ENCODE measurements around the gene SAMSN1.

SAMSN1 gene

DNA sequence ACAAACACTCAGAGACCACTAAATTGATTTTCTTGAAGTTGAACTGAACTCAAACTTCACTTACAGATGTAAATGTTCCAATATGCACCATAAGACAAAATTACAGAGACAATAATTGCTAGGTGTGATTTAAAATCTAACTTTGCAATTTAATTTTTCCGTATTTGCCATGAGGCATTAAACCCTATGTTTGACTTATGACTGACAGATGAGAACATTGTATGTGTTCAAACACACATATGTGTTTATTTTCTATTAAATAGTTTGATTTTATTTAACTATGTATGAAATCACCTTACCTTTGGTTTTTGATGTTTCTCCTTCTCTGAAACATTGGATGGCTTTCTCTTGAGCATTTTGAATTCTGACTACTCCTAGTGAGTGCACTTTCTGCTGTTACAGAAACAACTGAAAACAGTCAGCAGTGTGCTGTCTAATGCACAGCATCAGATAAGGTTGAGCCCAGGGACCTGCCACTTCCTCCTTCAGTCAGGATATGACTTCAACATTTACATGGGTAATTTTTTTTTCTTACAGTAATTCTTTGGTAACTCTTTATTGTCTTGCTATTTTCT, at the start of gene SAMSN1:
SAMSN1 (minus strand) TSS at position 410 of the 575 bp plus-strand sequence; CDS start at position 356, 54 bp downstream.
- peak; percentile 91 for ATAC-seq

GRCh38 chr21:14595449-14595848, 49.3 kb upstream of the SAMSN1 start:
- ATAC-seq (no peak), DNase-seq (no peak)

More for the DNA sequence above, at the start of gene SAMSN1:
- DNase-seq: peak; percentile 56

- ATAC-seq (no peak), DNase-seq (no peak)
These were observed 48.9 kb upstream of the SAMSN1 start for GRCh38 chr21:14594967-14595366.

DNA sequence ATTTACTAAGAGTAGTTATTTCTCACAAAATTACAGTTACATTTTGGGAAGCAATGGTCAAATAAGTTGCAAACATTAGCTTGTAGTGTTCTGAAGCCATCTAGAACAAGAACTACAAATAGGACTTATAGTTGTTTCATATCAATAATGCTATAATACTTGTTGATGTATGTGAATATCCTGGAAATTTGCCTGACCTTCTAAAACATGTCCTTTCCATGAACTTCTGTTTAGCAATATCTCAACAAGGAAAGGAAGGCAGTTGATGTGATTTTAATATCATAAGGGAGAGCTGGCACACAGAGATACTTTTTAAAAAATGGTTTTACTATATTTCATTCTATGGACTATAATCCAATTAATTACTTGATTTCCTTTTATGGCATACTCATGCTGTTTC, 47.1 kb upstream of the SAMSN1 start:
- ATAC-seq (no peak), DNase-seq (no peak)

DNA sequence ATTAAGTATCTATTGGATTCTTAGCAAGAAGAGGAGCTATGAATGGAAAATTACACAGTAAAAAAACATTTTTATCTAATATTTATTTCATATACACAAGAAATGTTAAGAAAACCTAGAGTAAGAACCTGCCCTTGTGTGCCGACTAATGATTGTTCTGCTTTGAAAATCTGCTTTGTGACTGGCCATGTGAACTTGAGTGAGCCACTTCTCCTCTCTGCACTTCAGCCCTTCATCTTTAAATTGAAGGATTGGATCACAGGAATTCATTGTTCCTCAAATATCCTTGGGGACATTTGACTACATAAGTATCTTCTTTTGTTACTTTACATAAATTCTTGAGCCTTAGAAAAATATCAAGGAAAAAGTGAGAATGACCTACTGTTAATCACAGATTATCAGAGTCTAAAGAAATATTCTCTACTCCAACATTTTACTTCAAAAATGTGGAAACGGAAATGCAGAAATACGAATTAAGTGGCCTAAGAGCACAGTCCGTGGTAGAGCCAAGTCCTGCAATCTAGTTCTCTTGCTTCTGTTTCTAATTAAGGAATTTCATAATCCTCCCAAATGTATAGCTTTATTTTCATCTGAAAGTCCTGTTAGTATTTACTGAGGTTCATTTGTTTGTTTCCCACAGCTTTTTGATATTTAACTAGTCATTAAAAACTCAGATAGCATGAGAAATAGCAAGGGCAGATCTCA, 46.3 kb upstream of the SAMSN1 start:
- no peak for ATAC-seq
- DNase-seq: no peak

GRCh38 chr21:14591882-14592281, 45.8 kb upstream of the SAMSN1 start:
- DNase-seq: no peak
- peak; percentile 56 for ATAC-seq

DNA sequence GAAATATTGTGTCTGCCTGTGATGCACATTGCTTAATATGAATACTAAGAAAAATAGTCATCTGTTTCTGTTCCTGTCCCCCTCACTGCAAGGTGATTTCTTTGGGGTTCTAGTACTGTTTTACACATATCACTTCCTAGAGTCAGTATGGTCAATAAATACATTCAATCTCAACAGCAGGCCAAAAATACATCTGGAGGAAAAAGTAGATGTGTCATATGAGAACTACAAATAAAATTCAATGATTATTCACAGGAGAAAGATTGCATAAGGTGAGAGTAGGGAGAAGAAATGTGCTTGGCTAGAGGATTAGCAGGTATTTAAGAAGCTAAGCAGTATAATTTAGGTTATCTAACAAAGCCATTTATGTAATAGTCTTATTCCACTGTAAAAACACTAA, 45.3 kb upstream of the SAMSN1 start:
- no peak for ATAC-seq
- no peak for DNase-seq

DNA sequence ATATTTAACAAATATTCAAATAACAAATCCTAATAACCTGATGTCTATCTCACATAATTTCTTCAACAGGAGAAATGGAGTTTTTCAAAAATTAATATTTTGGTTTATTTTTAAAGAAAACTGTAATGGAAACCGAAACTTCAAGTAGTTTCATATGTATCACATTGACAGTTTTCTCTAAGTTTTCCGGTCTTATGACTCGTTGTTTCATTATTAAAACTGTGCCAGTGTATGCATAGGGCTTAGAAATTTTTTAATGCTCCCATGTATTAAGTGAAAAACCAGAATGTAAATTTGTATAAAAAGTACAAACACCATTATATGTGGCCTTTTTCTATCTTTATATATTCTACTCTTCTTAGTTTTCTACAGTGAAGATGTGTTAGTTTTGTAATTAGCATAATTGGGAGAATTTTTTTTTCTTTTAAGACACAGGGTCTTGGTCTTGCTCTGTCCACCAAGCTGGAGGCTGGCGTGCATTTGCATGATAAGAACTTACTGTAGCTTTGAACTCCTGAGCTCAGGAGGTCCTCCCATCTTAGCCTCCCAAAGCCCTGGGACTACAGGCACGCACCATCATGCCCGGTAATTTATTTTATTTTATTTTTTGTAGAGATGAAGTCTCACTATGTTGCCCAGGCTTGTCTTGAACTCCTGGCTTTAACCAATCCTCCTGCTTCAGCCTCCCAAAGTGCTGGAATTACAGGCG, 43.9 kb upstream of the SAMSN1 start:
- DNase-seq (no peak), ATAC-seq (peak; percentile 86)

DNA sequence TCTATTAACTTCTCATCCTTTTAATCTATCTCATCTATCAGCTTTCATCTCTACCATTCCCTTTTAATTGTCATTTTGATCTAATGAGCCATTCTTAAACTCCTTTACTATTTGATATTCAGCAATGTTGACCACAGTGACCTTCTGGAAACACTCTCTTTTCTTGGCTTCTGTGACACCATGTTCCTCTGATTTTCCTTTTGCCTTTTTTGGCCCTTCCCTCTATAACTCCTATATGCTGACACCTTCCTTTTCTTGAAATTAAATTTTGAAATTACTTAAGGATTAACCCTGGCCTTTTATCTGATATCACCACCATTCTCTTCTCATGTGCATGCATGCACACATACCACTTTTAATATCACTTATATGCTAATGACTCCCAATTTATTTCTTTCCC, 41.2 kb upstream of the SAMSN1 start:
- ATAC-seq (no peak), DNase-seq (no peak)

GRCh38 chr21:14585122-14585521, 39.0 kb upstream of the SAMSN1 start:
- DNase-seq: no peak
- no peak for ATAC-seq

DNA sequence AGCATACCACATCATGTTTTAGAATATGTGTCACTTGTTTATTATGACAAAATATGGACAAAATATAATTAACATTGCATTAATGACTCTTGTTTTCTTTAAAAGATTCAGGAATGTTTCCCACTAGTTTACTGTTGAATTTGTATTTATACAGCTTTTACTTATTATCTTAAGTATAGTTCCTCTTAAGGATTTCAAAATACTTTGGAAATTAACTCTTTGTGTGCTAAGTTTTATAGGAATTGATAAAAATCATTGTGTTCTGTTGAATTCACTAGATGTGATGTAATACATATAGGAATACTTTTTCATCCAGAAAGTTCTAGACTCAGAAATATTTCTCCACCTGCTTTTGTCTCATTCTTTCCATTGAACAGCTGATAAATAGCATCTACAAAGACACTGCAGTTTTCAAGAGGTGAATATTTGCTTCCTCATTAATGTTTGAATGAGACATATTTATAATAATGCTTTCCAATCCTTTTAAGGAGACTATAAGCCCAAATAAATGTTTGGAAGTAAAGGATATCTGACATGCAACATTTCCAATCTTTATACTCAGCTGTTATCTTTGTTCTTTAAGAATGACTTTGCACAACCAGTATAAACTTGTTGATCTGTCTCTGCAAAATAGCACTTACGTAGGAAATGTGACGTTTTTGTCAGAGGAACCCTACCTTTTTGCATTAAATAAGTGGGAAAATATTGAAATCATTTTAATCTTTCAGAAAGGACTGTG, 38.4 kb upstream of the SAMSN1 start:
- ATAC-seq (no peak), DNase-seq (no peak)

DNA sequence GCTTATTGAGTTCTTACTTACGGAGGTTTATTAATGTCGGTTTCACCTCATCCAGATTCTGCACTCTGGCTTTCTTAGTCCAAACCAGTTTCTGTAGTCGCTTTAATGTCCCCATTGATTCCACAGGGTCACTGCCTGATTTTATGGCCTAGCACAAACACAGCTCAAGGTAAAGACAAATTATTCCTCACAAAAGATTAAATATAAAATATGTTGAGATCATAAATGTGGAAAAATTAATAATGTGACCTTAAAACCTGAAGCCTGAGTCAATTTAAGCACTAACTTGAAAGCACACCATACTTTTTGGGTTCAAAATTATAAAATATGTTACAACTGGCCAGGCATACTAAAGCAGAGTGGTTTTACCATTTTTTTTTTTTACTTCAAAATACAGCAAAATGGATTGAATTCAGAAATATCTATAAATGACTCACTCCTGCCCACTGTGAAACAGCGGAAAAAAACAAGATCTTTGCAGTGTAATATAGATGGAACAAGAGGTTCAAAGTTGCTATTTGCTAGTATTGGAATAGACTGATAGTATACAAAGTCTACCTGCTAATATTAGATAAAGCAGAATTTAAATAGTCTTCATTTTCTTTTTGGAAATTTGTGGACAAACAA, 37.6 kb upstream of the SAMSN1 start:
- peak; percentile 32 for ATAC-seq
- DNase-seq: no peak

DNA sequence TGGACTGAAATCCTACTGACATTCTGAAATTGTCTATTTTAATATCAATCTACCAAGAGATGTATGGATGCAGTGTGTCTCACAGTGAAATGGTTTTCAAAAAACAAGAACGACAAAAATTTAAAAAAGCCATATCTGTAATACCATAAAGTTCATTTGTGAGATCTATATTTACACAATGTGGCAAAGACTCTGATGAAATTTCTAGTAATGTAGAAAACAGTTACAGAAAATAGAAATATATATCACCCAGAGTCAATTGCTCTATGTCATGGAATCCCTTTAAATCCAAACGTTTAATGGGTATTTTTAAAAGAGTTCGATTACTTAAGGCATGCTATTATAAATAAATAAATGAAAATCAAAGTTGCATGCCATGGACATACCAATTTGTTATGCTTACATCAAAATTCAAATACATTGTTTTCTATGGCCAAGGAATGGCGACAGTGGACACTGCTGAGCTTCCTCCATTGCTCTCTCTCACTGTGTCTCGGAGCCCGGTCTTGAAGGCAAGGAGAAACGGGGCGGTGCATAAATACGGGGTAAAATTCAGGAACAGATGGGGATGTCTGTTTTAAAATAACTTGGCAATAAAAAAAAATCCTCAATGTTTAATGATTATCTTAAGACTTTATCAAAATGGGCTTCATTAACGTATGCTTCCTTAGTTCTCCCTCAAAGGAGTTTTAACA, 37.0 kb upstream of the SAMSN1 start:
- DNase-seq: no peak
- no peak for ATAC-seq

GRCh38 chr21:14581902-14582457, 35.9 kb upstream of the SAMSN1 start:
- DNase-seq (no peak), ATAC-seq (peak; percentile 49)

DNA sequence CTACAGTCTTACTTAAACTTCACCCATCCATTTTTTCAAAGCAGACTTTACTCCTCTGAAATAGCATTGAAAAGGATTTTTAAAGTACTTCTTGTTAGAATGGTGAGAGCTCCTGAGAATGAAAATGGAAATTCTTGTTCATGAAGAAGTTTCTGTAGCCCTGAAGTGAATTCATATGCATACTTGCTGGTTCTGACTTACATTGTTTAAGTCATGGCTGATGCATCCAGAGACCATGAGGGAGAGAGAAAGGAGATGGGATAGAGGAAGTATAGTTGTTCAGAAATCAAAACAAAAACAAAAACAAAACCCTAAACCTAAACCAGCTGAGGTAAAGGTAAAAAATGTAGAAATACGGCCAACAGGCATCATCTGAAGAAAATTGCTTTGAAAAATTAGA, 27.1 kb upstream of the SAMSN1 start:
- no peak for DNase-seq
- ATAC-seq: peak; percentile 65

GRCh38 chr21:14572204-14572780, 26.2 kb upstream of the SAMSN1 start:
- DNase-seq: no peak
- peak; percentile 75 for ATAC-seq

DNA sequence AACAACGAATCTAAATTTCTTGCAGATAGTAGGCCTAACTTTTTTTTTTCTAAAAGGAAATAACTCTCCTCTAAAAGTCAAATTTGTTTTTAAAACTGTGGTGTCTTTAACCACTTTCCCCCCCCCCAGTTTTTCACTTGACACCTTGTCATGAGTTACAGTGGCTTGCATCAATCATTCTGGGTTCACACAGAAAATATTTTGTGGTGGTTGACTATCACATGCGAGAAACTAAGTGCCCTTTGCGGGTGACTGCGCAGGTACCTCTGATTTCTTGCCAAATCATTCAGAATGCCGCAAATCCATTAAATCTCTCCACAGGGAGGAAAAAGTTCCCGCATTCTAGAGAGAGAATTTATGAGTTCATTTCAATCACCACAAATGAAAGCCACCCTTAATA, 23.8 kb upstream of the SAMSN1 start:
- ATAC-seq (no peak), DNase-seq (no peak)

GRCh38 chr21:14569026-14569621, 23.0 kb upstream of the SAMSN1 start:
- DNase-seq: no peak
- no peak for ATAC-seq

GRCh38 chr21:14567331-14568279, 21.5 kb upstream of the SAMSN1 start:
- DNase-seq: no peak
- no peak for ATAC-seq

All from stimulated activated naive CD8-positive, alpha-beta T cell treated with anti-CD3 and anti-CD28 coated beads, Interleukin-15, Interleukin-2, amounts not matched to agents 100 U/mL and 50 U/mL, for 24 hours (primary cell).